ENCODE results near the gene HPCAL1.
A peak's percentile ranks its signal among the peaks of the same experiment; 100 is the strongest.
"Not testable (repeated sequence)": the region's sequence is repeated elsewhere in the genome, so short reads cannot be mapped to it uniquely, and the experiment has no call there.

The HPCAL1 gene

DNA sequence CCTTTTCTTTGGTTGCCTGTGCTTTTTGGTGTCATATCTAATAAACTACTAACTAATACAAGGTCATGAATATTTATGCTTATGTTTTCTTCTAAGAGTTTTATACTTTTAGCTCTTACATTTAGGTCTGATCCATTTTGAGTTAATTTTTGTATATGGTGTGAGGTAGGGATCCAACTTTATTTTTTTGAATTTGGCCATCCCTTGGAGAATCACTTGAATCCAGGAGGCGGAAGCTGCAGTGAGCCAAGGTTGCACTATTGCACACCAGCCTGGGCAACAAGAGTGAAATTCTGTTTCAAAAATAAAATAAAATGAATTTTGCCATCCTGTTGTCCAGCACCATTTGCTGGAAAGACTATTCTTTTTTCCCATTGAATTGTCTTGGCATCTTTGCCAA, 8.6 kb upstream of the HPCAL1 start:
- TF ChIP-seq Cebpa-rat (IDR thresholded peaks at IDR 0.05) = no peak
- no peaks in the 10 kb centered on the region for H4K20me1 ChIP-seq
- no peaks in the 10 kb centered on the region for H3K36me3 ChIP-seq
- H3K27ac ChIP-seq = no peak overlapping the region
- H3K4me3 ChIP-seq = no peak overlapping the region
- H3K4me2 ChIP-seq = no peak overlapping the region
- peaks cover 16 to 33% (median 24%) of the 10 kb centered on the region in 11 experiments for H3K9me3 ChIP-seq (replicated peaks in 1 of 11)
- H3K9ac ChIP-seq = no peak overlapping the region
- no peaks in the 10 kb centered on the region for H3K27me3 ChIP-seq
- H3K4me1 ChIP-seq = peaks cover 22 to 56% (median 35%) of the 10 kb centered on the region in 10 experiments

DNA sequence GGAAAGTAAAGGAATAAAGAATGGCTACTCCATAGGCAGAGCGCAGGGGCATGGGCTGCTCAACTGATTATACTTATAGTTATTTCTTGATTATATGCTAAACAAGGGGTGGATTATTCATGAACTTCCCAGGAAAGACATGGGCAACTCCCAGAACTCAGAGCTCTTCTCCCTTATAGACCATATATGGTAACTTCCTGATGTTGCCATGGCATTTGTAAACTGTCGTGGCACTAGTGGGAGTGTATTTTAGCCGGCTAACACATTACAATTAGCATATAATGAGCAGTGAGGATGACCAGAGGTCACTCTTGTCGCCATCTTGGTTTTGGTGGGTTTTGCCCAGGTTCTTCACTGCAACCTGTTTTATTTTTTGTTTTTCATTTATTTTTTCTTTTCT, 7.1 kb upstream of the HPCAL1 start:
- H3K9me3 ChIP-seq (replicated peaks in 1 of 11) = peaks cover 20 to 40% (median 32%) of the 10 kb centered on the region in 11 experiments
- peaks cover 27 to 56% (median 41%) of the 10 kb centered on the region in 10 experiments for H3K4me1 ChIP-seq
- not testable (repeated sequence) for H4K20me1 ChIP-seq, H3K4me3 ChIP-seq, H3K9ac ChIP-seq, H3K36me3 ChIP-seq, H3K27me3 ChIP-seq
- H3K4me2 ChIP-seq = peak overlapping the region in 1 of 11 experiments; percentile 84; a peak in 2 of 22 replicates
- H3K27ac ChIP-seq = peak overlapping the region in 6 of 11 experiments; percentile 87 to 93 (median 92); a peak in 8 of 22 replicates

DNA sequence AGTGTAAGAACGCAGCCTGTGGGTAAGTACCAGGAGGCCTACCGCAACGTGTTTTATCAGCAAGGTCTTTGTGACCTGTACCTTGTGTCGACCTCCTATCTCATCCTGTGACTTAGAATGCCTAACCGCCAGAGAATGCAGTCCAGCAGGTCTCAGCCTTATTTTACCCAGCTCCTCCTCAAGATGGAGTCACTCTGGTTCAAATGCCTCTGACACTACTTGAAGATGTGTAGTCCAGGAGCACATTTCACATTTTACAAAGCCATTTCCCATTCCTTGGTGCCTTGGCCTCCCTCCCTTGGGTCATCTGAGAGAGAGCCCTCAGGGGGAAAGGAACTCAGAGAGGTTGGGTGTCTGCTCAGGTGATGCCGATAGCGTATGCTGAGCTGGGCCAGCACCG, 6.6 kb upstream of the HPCAL1 start:
- H3K9ac ChIP-seq = no peak overlapping the region; a peak in 1 of 22 replicates
- no peak for TF ChIP-seq Cebpa-rat (IDR thresholded peaks at IDR 0.05)

DNA sequence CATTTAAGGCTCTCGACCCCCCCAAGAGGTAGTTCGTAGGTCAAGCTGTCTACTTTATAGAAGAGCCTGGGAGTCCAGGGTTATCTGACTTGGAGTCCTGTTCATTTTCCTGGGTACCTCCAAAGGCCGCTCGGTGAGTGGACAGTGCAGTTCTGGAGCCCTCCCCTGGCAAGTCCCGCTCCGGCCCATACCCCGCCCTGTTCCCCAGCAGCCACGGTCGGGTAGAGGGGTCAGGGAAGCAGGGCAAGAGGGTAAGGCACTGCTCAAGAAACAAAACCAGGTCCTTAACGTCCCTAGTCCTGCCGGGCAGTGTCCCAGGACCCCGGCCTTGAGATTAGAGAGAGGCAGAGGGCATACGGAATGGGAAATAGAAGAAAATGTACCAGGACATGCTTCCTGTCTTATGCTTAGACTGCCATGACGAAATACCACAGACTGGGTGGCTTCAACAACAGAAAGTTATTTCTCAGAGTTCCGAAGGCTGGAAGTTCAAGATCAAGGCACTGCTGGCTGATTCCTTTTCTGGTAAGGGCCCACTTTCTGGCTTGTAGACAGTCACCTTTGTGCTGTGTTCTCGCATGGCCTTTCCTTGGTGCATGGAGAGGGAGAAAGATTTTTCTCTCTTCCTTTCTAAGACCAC, 5.4 kb upstream of the HPCAL1 start:
- Histone ChIP-seq H3K9ac (peak overlapping the region in 10 of 11 experiments; percentile 39 to 81 (median 77); a peak in 19 of 22 replicates), H3K36me3 (no peaks in the 10 kb centered on the region), H3K9me3 (replicated peaks in 1 of 11) (peaks cover 20 to 40% (median 32%) of the 10 kb centered on the region in 11 experiments), H3K27me3 (no peaks in the 10 kb centered on the region), H4K20me1 (no peaks in the 10 kb centered on the region), H3K4me1 (peaks cover 43 to 72% (median 57%) of the 10 kb centered on the region in 10 experiments), H3K27ac (peak overlapping the region; percentile 0 to 93 (median 87); a peak in 20 of 22 replicates), H3K4me3 (peak overlapping the region in 5 of 10 experiments; percentile 17 to 51 (median 33); a peak in 6 of 20 replicates), H3K4me2 (peak overlapping the region; percentile 75 to 97 (median 87))
- no peak; a peak in 1 of 22 replicates for TF ChIP-seq Cebpa-rat (IDR thresholded peaks at IDR 0.05)

More for the DNA sequence above, 6.6 kb upstream of the HPCAL1 start:
- Histone ChIP-seq H4K20me1 (no peaks in the 10 kb centered on the region), H3K4me2 (peak overlapping the region in 5 of 11 experiments; percentile 13 to 97 (median 87); a peak in 6 of 22 replicates), H3K4me3 (no peak overlapping the region), H3K9me3 (replicated peaks in 1 of 11) (peaks cover 20 to 40% (median 32%) of the 10 kb centered on the region in 11 experiments), H3K27ac (peak overlapping the region in 9 of 11 experiments; percentile 79 to 93 (median 89); a peak in 16 of 22 replicates), H3K4me1 (peaks cover 32 to 61% (median 46%) of the 10 kb centered on the region in 10 experiments), H3K27me3 (no peaks in the 10 kb centered on the region), H3K36me3 (no peaks in the 10 kb centered on the region)

DNA sequence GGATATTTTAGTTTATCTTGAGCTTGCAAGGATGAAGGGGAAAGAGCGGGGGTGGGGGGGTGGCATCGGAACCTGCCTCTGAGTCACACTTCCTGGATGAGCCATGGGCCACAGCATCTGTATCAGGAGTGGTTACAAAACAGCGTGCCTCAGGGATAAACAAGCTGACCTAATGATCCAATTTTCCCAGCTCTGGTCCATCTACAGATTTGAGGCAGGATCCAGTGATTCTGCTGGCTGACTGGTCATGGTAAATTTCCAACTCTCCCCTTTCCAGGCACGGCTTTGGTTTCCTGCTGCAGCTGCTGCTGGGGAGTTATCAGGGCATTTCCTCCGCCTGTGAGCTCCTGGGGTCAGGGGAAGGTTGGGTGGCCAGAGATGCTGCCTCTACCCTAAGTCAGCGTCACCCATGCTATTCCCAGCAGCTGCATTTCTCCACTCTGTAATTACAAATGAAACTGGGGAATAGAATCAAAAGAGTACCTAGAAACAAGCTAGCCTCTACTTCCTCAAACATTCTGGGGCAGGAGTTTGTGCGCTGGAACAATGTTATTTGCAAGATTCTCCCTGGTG, 4.7 kb upstream of the HPCAL1 start:
- Histone ChIP-seq H3K36me3 (no peaks in the 10 kb centered on the region), H3K9ac (peak overlapping the region; percentile 40 to 81 (median 76); a peak in 20 of 22 replicates), H3K27ac (peak overlapping the region; percentile 33 to 93 (median 87); a peak in 21 of 22 replicates), H3K4me1 (peaks cover 43 to 72% (median 57%) of the 10 kb centered on the region in 10 experiments), H3K27me3 (no peaks in the 10 kb centered on the region; a peak in 3 of 22 replicates), H3K4me2 (peak overlapping the region; percentile 75 to 97 (median 87)), H3K4me3 (peak overlapping the region in 7 of 10 experiments; percentile 6 to 51 (median 20); a peak in 7 of 20 replicates), H4K20me1 (peaks cover 0 to 3% (median 2%) of the 10 kb centered on the region in 11 experiments; a peak in 11 of 22 replicates), H3K9me3 (replicated peaks in 1 of 11) (peaks cover 20 to 40% (median 32%) of the 10 kb centered on the region in 11 experiments)
- peak in 1 of 11 experiments; percentile 29; a peak in 2 of 22 replicates for TF ChIP-seq Cebpa-rat (IDR thresholded peaks at IDR 0.05)

DNA sequence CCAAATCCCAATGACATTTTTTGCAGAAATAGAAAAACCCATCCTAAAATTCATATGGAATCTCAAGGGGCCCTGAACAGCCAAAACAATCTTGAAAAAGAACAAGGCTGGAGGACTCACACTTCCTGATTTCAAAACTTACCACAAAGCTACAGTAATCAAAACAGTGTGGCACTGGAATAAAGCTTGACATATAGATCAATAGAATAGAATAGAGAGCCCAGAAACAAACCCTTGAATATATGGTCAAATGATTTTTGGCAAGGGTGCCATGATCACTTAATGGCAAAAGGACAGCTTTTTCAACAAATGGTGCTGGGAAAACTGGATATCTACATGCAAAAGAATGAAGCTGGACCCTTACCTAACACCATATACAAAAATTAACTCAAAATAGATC, 3.9 kb upstream of the HPCAL1 start:
- peaks cover 4 to 10% (median 9%) of the 10 kb centered on the region in 11 experiments; a peak in 16 of 22 replicates for H4K20me1 ChIP-seq
- peak overlapping the region in 10 of 11 experiments; percentile 62 to 93 (median 88); a peak in 20 of 22 replicates for H3K27ac ChIP-seq
- H3K4me2 ChIP-seq = peak overlapping the region; percentile 75 to 97 (median 87)
- peaks cover 48 to 72% (median 58%) of the 10 kb centered on the region in 10 experiments for H3K4me1 ChIP-seq
- not testable (repeated sequence) for H3K27me3 ChIP-seq, H3K36me3 ChIP-seq
- H3K9me3 ChIP-seq (replicated peaks in 1 of 11) = peaks cover 14 to 32% (median 26%) of the 10 kb centered on the region in 11 experiments
- H3K4me3 ChIP-seq = peak overlapping the region in 5 of 10 experiments; percentile 17 to 51 (median 33); a peak in 3 of 20 replicates
- H3K9ac ChIP-seq = peak overlapping the region in 8 of 11 experiments; percentile 66 to 81 (median 77); a peak in 14 of 22 replicates

DNA sequence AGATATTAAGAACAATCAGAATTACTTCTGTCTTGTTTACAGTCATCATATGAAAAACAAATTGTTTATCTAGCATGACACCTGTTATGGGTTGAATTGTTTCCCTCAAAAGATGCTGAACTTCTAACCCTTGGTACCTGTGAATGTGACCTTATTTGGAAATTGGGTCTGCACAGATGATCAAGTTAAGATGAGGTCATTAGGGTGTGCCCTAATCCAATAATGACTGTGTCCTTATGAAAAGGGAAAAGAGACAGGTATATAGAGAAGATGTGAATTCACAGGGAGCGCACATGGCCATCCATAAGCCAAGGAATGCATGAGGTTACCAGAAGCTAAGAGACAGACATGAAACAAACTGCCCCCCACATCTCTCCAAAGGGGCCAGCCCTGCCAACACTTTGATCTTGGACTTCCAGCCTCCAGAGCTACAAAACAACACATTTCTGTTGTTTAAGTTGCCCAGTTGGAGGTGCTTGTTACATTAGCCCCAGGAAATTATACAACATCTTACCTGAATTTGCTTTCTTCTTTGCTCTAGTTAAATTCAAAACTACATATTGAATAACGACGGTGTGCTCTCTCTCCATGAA, 2.3 kb upstream of the HPCAL1 start:
- no peak overlapping the region for H3K4me3 ChIP-seq
- no peaks in the 10 kb centered on the region for H3K36me3 ChIP-seq
- H3K4me1 ChIP-seq = peaks cover 64 to 82% (median 73%) of the 10 kb centered on the region in 10 experiments
- peak overlapping the region in 9 of 11 experiments; percentile 90 to 96 (median 93); a peak in 16 of 22 replicates for H3K27ac ChIP-seq
- H3K9me3 ChIP-seq (replicated peaks in 1 of 11) = peaks cover 0 to 16% (median 11%) of the 10 kb centered on the region in 11 experiments; a peak in 15 of 22 replicates
- TF ChIP-seq Cebpa-rat (IDR thresholded peaks at IDR 0.05) = no peak
- peak overlapping the region in 5 of 11 experiments; percentile 82 to 93 (median 89); a peak in 6 of 22 replicates for H3K9ac ChIP-seq
- H3K4me2 ChIP-seq = peak overlapping the region; percentile 94 to 99 (median 97); a peak in 21 of 22 replicates
- no peaks in the 10 kb centered on the region; a peak in 4 of 22 replicates for H3K27me3 ChIP-seq
- peaks cover 19 to 26% (median 24%) of the 10 kb centered on the region in 11 experiments; a peak in 19 of 22 replicates for H4K20me1 ChIP-seq

Data from BLaER1 treated with 17β-estradiol and CSF1 and Interleukin-3, amounts not matched to agents 10 nM and 100 nM (cell line).